Calu3 (cell line): ENCODE results near the gene BLACAT1. TPM values are rescaled to one million over a fixed set of nuclear protein-coding genes. Genes with fewer than 3 reads are reported as not detected.

Experiments
- BruUV-seq: library from RNA; stranded (reverse); fragments of 400-500 nt; replicated peaks from 2 replicates; lab custom pipeline; 2021; lab: Mats Ljungman, UMichigan
- CTCF ChIA-PET: fragments of 300-600 bp; sonication (Branson Sonifier 250); formaldehyde crosslinking; loops from one replicate; lab custom pipeline; 2022; ENCODE audit warnings: antibody characterized with exemption; lab: Charles Lee
- DNase-seq: peaks from one replicate; pipeline ENCODE4 v3.0.0; 2022
- H3K27ac Mint-ChIP-seq: one replicate; pipeline ENCODE4 v1.8.0; 2022; ENCODE audit warnings: mixed read lengths; ENCODE audit not compliant: unreplicated experiment
- H3K27me3 Mint-ChIP-seq: one replicate; pipeline ENCODE4 v1.8.0; 2022; ENCODE audit warnings: mixed read lengths; ENCODE audit not compliant: unreplicated experiment
- H3K36me3 Mint-ChIP-seq: one replicate; pipeline ENCODE4 v1.8.0; 2022; ENCODE audit warnings: mild to moderate bottlenecking, moderate library complexity, mixed read lengths; ENCODE audit not compliant: insufficient read depth, unreplicated experiment
- H3K4me1 Mint-ChIP-seq: one replicate; pipeline ENCODE4 v1.8.0; 2022; ENCODE audit warnings: mild to moderate bottlenecking, low read depth, mixed read lengths; ENCODE audit not compliant: unreplicated experiment
- H3K4me3 Mint-ChIP-seq: one replicate; pipeline ENCODE4 v1.8.0; 2022; ENCODE audit warnings: mild to moderate bottlenecking, low read depth, moderate library complexity, mixed read lengths; ENCODE audit not compliant: unreplicated experiment
- H3K9me3 Mint-ChIP-seq: one replicate; pipeline ENCODE4 v1.8.0; 2022; ENCODE audit warnings: low read depth, mixed read lengths; ENCODE audit not compliant: unreplicated experiment
- CTCF ChIP-seq: fragments of 200-600 bp; IDR thresholded peaks from one replicate; pipeline ENCODE4 v1.8.0; 2022; ENCODE audit warnings: antibody characterized with exemption; ENCODE audit not compliant: unreplicated experiment
- intact Hi-C: fragments of 100-400 bp; cut with micrococcal nuclease; formaldehyde crosslinking; loops from one replicate; pipeline ENCODE4 v1.10.0; 2022; ENCODE audit not compliant: unreplicated experiment
- total RNA-seq: library from RNA; stranded (reverse); gene quantifications from 2 replicates; pipeline ENCODE4 v1.2.3, GENCODE V29; 2022

The BLACAT1 gene
- total RNA-seq, 1 experiment from 2014 or later: 14.2 TPM

- BruUV-seq: no TSS peak
- Mint-ChIP-seq H3K4me3 (peak overlapping the region; percentile 7), H3K27me3 (peaks cover 81% of the 10 kb centered on the region)
Observed at GRCh38 chr1:205456868-205457745, 1.3 kb upstream of the BLACAT1 start.

GRCh38 chr1:205456383-205456867 lies 580 bp upstream of the BLACAT1 start:
- Mint-ChIP-seq H3K27me3 (peaks cover 81% of the 10 kb centered on the region), H3K27ac (no peak overlapping the region), H3K4me3 (peak overlapping the region; percentile 7), H3K36me3 (peaks cover 15% of the 10 kb centered on the region), H3K4me1 (peaks cover 21% of the 10 kb centered on the region), H3K9me3 (no peaks in the 10 kb centered on the region)
- intact Hi-C loops: no loop called here
- peak; percentile 49 for DNase-seq
- no TSS peak for BruUV-seq
- CTCF ChIA-PET: interaction anchor here (1.0 to 2.2 kb wide), 6 partner anchors 13 to 28 kb away, joined by 3 to 12 read pairs (median 7); no protein-coding TSS in a partner anchor
- TF ChIP-seq CTCF: no peak

More at GRCh38 chr1:205456868-205457745, 1.3 kb upstream of the BLACAT1 start:
- H3K27ac Mint-ChIP-seq: no peak overlapping the region
- peak; percentile 43 for DNase-seq
- peaks cover 17% of the 10 kb centered on the region for H3K4me1 Mint-ChIP-seq
- H3K9me3 Mint-ChIP-seq: no peaks in the 10 kb centered on the region
- CTCF ChIA-PET: interaction anchor here (1.0 to 2.2 kb wide), 6 partner anchors 13 to 28 kb away, joined by 3 to 12 read pairs (median 7); no protein-coding TSS in a partner anchor
- intact Hi-C loops: no loop called here
- H3K36me3 Mint-ChIP-seq: peaks cover 13% of the 10 kb centered on the region
- no peak for TF ChIP-seq CTCF

- no TSS peak for BruUV-seq
- DNase-seq: no peak
- H3K4me3 Mint-ChIP-seq: no peak overlapping the region
- peaks cover 72% of the 10 kb centered on the region for H3K27me3 Mint-ChIP-seq
- no peak overlapping the region for H3K27ac Mint-ChIP-seq
- H3K4me1 Mint-ChIP-seq: peaks cover 34% of the 10 kb centered on the region
- CTCF ChIA-PET: interaction anchor here (0.8 to 1.0 kb wide), 3 partner anchors 11 to 31 kb away, joined by 3 to 5 read pairs (median 4); no protein-coding TSS in a partner anchor
- peaks cover 30% of the 10 kb centered on the region for H3K36me3 Mint-ChIP-seq
- TF ChIP-seq CTCF: no peak
- intact Hi-C loops: no loop called here
- no peaks in the 10 kb centered on the region for H3K9me3 Mint-ChIP-seq
Observed at GRCh38 chr1:205454903-205455335, 926 bp downstream of the BLACAT1 start.

GRCh38 chr1:205453466-205453865 lies 2.4 kb downstream of the BLACAT1 start:
- Mint-ChIP-seq H3K27me3 (peaks cover 58% of the 10 kb centered on the region), H3K27ac (no peak overlapping the region), H3K9me3 (no peaks in the 10 kb centered on the region), H3K4me3 (no peak overlapping the region), H3K36me3 (peaks cover 44% of the 10 kb centered on the region), H3K4me1 (peaks cover 39% of the 10 kb centered on the region)
- BruUV-seq: no TSS peak
- TF ChIP-seq CTCF: no peak
- CTCF ChIA-PET: no interaction called here
- intact Hi-C loops: no loop called here
- DNase-seq: no peak
